Posterior cingulate gyrus (tissue), 11 donors: Measurements from ENCODE around the gene PELI2.

ENCODE experiments used
- DNase-seq, 10 donors: peaks; one replicate each; pipeline versions ENCODE4 v3.0.0 to v3.0.0-alpha.2; 2020 to 2021; ENCODE audit warnings: mixed read lengths in 3 of 10
- intact Hi-C: fragments of 100-400 bp; cut with DNase I; formaldehyde crosslinking; loops from one replicate; pipeline ENCODE4 v1.15.1; 2023

The PELI2 gene, protein sequence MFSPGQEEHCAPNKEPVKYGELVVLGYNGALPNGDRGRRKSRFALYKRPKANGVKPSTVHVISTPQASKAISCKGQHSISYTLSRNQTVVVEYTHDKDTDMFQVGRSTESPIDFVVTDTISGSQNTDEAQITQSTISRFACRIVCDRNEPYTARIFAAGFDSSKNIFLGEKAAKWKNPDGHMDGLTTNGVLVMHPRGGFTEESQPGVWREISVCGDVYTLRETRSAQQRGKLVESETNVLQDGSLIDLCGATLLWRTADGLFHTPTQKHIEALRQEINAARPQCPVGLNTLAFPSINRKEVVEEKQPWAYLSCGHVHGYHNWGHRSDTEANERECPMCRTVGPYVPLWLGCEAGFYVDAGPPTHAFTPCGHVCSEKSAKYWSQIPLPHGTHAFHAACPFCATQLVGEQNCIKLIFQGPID

DNA sequence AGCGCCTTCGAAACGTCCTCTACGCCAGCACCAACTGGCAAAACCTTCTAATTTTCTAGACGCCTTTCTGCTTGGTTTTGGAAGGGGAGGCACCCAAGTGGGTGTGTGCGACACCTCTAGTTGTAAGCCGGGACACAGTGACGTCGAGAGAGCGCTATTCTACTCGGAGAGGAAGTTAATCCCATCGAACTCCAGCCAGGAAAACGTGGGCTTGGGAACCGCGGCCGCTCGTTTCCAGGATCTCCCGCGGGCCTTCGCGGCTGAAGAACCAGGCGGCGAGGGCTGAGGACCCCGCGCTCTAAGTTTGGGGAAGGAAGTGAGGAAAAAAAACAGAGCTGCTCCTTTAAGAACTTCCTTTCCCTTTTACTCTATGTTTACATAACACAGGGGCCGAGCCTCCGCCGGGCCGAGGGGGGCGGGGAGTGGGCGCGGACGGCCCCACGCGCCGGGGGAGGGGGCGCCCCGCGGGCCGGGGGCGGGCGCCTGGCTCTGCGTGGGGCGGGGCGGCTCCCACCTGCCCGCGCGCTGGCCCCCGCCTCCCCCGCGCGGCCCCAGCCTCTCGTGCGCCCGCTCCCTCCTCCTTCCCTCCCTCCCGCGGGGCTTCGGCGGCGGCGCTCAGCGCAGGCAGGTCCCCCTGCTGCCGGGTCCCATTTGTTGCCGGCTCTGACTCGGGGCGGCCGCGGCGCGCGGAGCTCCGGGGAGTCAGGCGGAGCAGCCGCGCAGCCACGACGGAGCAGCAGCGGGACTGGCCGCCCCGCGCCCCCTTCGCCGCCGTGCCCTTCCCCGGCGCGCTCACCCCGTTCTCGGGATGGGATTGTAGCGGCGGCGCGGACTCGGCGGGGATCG lies at the start of gene PELI2:
PELI2 (plus strand) TSS at position 647 of the 846 bp plus-strand sequence. CDS start 250 bp downstream, outside the sequence.
- intact Hi-C loops = loop anchor here (2.0 to 10.0 kb wide), 4 partner anchors 63 to 533 kb away; partner anchors contain the start of gene KTN1
- DNase-seq = peak; percentile 59 to 97 (median 76)

DNA sequence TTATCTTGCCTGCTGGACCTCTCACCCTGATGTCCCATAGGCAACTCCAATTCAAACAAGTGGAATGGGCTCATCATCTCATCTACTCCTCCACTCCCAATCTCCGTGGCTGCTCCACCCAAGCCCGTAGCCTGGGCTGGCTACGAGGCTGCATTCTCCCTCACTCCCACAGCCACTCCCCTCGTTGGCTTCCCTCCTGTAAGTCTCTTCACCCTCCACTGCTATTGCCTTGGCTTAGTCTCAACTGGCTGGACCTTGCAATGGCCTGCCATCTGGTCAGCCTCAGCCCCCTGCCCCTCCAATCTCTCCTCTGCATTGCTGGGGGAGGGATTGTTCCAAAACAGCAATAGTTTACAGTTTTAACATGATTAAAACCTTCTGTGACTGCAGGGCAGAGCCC lies 44.4 kb upstream of the PELI2 start:
- intact Hi-C loops = no loop called here
- no peak for DNase-seq

DNA sequence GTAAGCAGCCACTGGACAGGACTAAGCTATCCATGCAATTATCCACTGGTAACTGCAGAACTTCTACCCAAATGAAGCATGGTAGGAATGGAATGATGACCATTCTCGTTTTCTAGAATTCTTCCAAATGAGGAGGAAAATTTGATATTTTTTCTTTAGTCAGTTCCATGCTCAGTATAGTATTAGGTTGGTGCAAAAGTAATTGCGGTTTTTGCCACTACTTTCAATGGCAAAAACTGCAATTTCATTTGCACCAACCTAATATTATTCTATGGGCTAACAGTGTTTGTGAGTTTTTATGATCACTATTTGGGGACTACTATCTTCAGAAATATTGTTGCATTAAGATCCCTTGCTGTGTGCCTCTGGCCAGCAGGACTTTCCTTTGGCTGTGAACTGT lies 42.9 kb upstream of the PELI2 start:
- no peak for DNase-seq
- intact Hi-C loops = no loop called here

DNA sequence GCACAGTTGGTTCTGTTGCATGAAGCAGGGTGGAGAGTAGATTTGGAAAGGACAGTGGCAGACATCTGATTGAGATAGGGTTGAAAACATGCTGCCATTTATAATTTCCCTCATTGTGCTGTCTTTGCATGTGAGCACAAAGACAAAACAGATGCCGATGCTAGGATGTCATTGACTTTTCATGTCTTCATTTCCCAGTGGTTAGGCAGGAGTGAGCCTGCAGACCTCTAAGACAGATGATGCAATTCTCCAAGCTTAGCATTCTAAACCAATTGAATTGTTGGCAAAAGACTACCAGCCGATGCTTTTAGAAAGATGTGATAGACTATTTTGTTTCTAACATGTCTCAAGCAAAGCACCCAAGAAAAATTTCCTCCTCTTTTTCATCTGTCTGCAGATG lies 37.1 kb upstream of the PELI2 start:
- no peak for DNase-seq
- intact Hi-C loops = no loop called here

DNA sequence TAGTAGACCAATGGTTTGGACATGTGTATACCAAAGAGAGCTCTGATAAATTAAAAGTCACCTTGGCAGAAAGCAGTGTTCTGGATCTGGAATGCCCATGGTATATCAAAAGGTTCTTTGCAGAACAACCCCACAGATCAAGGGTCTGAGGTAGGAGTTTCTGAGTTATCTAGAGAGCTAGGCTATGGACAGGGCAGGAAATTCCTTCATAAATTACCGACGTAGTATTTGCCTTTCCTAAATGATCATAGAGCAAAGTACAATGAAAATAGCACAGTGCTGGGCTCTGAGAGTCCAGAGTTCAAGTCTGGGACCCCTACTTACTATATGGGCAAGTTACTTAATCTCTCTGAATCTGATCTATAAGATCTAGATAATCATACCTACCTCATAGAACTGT lies 35.3 kb upstream of the PELI2 start:
- intact Hi-C loops = no loop called here

DNA sequence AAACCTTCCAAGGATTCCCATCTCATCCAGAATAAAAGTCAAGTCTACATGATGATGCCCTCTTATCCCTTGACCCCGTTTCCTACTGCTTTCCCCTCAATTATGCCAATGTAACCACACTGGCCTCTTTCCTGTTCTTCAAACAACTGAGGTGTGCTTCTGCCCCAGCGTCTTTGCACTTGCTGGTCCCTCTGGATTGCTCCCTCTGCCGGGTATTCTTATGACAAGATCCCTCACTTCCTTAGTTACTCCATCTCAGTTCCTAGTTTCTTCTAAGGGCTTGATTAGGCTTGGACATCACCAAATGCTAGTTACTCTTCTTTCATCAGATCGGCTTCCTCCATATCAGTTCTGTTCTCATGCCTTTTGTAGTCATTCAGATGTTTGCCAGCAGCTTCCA lies 32.7 kb upstream of the PELI2 start:
- intact Hi-C loops = no loop called here
- no peak for DNase-seq

More for the DNA sequence above, 35.3 kb upstream of the PELI2 start:
- DNase-seq = no peak

DNA sequence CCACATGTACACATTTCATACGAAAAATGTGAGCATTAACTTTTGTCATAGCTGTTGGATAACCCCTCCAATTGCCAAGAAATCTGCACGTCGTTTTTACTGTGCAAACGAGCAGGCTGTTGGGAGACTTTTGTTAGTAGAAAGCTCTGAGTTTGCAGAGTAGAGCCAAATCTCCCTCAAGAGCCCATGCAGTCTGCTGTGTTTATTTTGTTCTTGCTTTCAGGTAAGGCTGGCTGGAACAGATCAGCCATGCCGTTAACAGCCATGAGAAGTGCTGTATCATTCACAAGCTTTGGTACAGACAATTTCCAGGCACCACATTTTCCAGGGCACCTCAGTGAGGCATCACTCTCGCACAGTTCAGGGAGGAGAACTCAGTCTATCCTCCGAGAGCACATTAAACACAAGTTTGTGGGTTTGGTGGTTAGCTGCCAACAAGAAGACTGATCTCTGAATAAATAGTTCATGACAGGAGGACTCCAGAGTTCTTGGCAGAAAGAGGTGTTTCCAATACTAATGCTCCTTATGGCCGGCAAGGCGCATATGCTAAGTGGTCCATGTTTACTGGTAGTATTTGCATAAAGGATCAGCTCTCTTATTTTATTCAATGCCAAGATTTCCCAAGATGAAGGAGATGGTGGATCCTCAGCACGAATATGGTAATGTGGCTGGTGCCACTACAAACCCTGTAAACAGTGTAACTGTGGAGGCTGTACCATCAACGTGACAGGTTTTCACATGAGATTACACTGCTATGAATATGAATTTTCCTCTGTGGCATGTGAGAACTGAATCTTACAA lies 30.3 kb upstream of the PELI2 start:
- intact Hi-C loops = no loop called here
- DNase-seq = no peak

DNA sequence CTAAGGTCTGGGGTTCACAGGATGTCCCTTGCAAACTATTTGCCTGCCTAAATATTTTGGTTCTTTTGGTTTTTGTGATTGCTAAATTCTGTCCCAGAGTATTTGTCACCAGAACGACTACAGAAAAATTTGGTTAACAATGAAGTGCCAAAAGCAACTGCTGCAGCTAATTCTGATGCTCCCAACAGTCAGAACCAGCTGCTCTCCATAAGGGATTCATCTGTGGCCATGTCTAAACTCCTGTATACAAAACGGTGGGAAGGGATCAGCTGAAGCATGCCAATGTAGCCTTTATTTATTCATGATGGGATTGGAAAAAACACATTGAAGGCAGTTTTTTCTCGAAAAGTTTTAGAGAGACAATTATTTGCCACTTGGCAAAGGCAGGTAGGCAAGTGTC lies 29.3 kb upstream of the PELI2 start:
- no peak for DNase-seq
- intact Hi-C loops = no loop called here

DNA sequence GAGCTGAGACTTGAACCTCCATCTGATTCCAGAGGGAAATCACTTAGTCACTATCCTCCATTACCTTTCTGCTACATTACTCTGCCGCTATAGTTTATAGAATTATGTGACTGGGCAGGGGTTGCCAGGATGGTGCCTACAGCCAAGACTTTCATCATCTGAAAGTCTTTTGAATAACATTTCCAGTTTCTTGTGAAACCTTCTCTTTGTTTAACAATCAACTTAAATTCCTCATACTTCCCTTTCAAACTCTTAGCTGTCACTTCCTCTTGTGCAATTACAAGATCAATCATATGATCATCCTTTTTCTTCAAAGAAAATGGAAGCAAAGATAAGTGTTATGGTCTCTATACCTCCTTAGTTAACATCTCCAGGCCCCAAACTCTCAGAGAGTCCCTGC lies 25.4 kb upstream of the PELI2 start:
- intact Hi-C loops = no loop called here

DNA sequence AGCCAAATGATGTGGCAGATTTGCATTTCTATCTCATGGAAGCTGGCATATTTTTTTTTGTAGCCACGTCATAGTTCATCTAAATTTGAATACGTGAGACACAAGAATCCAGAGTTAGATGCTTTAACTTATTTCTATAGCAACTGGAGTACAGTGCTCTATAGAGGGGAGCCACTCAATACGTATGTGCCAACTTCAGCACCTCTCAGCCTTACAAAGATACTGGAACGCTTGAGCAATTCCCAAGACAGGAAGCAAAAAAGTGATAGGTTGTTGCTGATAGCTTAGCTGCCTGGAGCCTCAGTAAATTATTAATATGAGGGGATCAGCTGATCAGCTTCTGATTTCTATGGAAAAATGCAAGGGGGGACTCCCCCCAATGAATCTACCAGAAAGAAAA lies 24.1 kb upstream of the PELI2 start:
- intact Hi-C loops = no loop called here
- DNase-seq = no peak

More for the DNA sequence above, 25.4 kb upstream of the PELI2 start:
- DNase-seq = no peak

DNA sequence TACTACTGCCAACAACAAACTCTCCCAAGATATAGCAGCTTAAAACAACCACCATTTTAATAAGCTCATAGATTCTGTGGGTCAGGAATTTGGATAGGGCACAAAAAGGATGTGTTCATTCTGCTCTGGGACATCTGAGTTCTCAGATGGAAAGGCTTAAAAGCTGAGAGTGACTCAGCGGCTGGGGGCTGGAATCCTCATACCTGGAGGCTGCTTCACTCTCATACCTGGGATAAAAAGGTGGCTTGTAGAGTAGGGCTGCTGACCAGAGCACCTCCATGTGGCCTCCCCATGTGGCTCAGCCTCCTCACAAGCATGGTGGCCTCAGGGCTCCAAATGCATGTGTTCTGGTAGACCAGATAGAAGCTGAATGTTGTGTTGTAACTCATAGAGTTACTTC lies 20.2 kb upstream of the PELI2 start:
- intact Hi-C loops = no loop called here
- DNase-seq = no peak

DNA sequence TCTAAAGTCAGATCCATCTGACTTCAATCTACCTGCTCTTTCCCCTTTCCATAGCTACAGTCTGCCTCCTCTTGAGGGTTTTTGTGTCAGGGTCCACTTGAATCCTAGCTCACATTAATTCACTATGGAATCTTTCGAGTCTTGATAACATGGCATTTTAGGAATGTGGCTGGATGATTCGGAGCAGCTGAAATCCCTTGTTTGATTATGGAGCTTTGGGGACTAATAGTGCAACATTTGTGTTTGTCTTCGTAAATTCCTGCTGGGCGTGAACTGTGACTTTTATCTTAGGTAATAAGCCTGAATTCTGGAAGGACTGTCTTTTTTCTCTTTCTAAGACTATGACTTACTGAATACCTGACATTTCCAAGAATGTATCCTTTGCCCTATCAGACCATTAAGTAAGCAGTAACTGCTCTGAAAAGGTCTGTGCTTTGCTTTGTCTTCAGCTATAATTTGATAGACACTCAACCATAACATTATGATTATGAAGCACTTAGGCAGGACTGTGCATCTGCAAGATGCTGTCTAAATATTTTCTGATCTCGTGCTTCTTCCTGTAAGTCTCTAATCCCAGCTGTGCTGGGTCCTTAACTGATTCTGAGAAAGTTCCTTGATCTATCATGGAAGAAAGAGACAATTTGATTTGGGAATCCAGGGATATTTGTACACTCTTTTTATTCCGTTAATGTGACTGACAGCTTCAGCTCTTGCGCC lies 19.0 kb upstream of the PELI2 start:
- intact Hi-C loops = no loop called here
- no peak for DNase-seq

DNA sequence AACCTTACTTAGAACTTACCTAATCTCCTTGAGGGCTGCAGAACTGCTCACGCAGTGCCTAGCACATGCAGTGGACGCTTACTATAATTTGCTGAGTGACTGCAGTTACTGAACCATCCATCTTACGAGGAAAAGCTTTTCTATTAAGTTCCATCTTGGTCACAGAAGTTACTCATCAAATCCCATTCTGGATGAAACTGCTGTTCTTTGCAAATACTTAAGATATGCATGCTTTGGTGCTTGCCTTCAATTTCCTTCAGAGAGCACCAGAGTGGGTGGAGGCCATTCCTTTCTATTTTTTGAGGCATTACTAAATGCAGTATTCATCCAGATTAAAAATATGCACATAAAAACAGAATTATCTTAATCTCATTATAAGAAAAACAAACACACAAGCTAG lies 17.7 kb upstream of the PELI2 start:
- DNase-seq = no peak
- intact Hi-C loops = no loop called here

DNA sequence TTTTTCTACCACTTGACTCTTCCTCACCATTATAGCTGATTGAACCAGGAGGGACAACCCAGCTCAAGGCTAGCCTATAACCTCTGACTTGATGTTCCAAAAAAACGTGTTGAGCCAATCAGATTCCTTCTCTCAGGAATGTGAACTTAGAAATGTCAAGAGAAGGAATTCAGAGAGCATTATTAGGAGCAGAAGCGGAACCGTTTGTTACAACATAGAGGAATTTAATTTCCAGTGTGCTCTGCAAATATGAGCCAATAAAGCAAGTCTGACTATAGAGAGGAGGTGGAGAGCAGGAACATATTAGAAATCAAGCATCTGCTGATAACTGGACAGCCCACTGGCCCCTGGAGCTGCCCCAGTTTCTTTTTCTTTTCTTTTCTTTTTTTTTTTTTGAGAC lies 15.3 kb upstream of the PELI2 start:
- DNase-seq = no peak
- intact Hi-C loops = no loop called here

DNA sequence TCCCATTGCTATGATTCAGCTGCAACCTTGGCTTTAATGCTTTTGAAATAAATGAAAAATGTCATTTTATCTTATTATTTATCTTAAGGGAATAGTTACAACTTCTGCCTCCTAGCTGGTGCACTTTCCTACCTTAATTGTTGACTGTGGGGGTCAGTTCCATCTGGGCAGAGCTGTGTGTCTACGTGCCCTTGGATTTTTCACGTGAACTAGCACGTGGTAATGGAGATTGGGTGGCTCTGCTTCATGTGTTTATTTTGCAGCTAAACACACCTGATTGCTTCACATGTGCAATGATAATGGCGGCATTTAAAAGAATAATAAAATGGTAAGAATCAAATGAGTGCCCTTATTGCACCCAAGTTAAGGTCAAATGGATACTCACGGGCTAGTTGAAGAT lies 10.6 kb upstream of the PELI2 start:
- no peak for DNase-seq
- intact Hi-C loops = no loop called here

DNA sequence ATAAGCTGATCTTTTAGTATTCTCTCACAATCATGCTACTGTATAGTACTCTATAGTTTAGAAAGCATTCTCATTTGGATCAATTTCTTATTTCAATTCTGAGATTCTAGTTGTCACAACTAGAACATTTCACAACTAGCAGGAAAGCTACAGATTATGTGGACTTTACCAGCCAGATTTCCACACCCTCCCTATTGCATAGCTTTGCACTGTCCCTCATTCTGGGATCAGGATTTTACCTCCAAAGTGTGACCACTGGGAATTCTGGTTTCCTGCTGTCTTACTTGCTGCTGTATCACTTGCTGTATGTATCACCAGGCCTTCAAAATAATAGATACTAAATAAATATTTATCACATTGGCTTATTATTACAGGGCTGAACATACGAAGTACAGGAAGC lies 10.2 kb upstream of the PELI2 start:
- DNase-seq = no peak
- intact Hi-C loops = no loop called here

DNA sequence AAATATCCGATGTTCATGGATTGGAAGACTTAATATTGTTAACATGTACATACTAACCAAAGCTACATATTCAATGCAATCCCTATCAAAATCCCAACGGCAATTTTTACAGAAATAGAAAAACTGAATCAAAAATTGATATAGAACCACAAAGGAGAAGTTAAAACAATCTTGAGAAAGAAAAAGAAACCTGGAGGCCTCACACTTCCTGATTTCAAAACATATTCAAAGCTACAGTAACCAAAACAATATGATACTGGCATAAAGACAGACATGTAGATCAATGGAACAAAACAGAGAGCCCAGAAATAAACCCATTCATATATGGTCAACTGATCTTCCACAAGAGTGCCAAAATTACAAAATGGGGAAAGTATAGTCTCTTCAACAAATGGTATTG lies 5.4 kb upstream of the PELI2 start:
- intact Hi-C loops = loop anchor here (10.0 kb wide), 2 partner anchors 138 to 528 kb away; partner anchors contain the start of gene KTN1
- DNase-seq = no peak

DNA sequence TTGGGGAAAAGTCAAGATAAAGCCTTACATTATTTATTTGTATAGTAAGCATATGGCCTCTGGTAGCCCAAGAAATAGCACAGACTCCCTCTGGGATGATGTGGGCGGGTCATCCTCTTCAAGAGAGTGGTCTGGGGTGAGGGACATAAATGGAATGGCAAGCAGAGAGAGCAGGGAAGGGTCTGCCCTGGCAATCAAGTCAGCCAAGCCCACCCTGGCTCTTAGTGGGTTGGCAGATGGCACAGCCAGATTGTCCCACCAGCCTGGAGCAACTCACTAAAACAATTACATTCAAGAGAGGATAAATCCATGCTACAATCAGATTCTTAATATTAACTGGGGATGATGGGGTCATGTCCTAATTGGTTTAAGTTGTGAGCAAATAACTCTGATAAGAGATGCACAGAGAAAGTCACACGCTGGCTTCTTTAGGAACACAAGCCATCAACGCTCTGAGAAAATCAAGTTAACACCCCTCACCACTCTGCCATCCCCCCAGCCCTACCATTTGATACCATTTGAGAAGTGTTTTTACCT lies 2.8 kb upstream of the PELI2 start:
- DNase-seq = no peak
- intact Hi-C loops = loop anchor here (5.0 to 10.0 kb wide), 3 partner anchors 141 to 531 kb away; partner anchors contain the start of gene KTN1
